Astrocyte of the spinal cord (primary cell): Measurements from ENCODE around the gene PGF.

Experiments used
- DNase-seq: peaks from one replicate; pipeline ENCODE4 v3.0.0; 2011; ENCODE audit warnings: low read depth, low spot score
- H3K4me3 ChIP-seq: 2 replicates; pipeline ENCODE4 v1.5.1; 2011; ENCODE audit warnings: low read depth, mild to moderate bottlenecking, low read length, moderate library complexity
- CTCF ChIP-seq: IDR thresholded peaks from 2 replicates; pipeline ENCODE4 v1.5.1; 2012; ENCODE audit warnings: low read depth, mild to moderate bottlenecking, low read length, inconsistent platforms
- in situ Hi-C: cut with HindIII; loops from 2 replicates; pipeline ENCODE4 v1.10.0; 2017; ENCODE audit warnings: low sequenced_read_pairs

Gene PGF

GRCh38 chr14:74915426-74915825 is 40.0 kb downstream of the PGF start:
- in situ Hi-C loops: no loop called here
- no peak for TF ChIP-seq CTCF
- no peak overlapping the region for H3K4me3 ChIP-seq
- no peak for DNase-seq

DNA sequence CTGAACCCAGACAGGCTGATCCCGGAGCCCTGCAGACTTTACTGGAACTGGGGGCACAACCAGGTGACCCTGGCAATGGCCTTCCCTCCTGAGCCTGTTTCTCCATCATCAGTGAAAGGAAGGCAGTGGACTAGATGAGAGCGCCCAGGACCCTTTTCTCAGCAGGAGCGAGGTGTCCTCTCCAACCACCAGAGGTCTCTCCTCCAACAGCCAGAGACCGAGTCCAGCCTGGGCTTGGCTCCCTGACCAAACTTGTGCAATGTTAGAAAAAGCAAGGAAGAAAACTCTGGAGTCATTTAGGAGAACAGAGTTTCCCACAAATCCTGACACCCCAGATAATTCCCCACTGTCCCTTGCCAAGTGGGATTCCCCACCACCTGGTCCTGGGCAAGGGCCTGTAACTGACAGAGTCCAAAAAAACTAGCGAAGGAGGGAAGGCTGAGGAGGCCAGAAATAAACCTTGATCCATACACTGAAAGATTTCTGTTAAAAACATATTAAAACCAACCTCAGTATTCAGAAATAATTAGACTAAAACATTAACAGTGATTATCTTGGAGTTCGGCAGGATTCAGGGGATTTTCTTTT is 41.3 kb downstream of the PGF start:
- no peak overlapping the region for H3K4me3 ChIP-seq
- peak; percentile 93 for TF ChIP-seq CTCF
- in situ Hi-C loops: no loop called here
- peak; percentile 75 for DNase-seq

DNA sequence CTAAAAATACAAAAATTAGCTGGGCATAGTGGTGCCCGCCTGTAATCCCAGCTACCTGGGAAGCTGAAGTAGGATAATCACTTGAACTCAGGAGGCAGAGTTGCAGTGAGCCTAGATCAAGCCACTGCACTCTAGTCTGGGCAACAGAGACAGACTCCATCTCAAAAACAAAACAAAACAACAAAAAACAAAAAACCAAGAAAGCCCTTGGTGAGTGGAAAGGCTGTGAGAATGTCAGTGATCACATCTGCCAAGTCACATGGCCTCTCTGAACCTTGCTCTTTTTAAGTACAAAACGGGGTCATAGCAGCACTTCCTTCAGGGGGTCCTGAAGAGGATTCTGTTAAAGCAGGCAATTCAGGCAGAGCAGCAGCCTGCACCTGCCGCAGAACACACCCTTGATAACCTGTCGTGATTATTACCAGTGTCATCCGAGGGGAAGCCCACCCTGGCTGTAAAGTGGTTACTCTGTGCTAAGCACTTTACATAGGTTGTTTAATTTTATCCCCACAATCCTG is 41.9 kb downstream of the PGF start:
- no peak for DNase-seq
- H3K4me3 ChIP-seq: no peak overlapping the region
- in situ Hi-C loops: no loop called here

DNA sequence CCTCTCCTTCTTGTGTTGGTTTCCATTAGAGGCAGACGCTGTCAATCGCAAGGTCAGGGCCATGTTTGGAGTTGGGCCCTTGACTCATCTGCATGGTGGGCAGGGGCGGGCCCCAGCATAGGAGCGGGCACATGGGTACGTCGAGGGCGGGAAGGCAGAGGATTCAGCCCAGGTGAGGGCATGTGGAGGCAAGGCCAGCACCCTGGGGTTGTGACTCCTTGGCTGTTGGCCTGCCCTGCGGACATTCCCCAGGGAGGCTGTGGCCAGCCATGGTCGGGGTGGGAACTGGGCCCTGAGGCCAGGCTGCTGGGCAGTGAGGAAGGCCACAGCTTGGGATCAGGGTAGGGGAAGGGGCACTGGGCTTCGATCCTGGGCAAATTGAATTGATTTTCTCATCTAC is 42.6 kb downstream of the PGF start:
- in situ Hi-C loops: no loop called here
- TF ChIP-seq CTCF: no peak
- H3K4me3 ChIP-seq: no peak overlapping the region
- no peak for DNase-seq

More for the DNA sequence above, 41.9 kb downstream of the PGF start:
- no peak for TF ChIP-seq CTCF

GRCh38 chr14:74912111-74912510 is 43.3 kb downstream of the PGF start:
- no peak overlapping the region for H3K4me3 ChIP-seq
- DNase-seq: no peak
- no peak for TF ChIP-seq CTCF
- in situ Hi-C loops: no loop called here

DNA sequence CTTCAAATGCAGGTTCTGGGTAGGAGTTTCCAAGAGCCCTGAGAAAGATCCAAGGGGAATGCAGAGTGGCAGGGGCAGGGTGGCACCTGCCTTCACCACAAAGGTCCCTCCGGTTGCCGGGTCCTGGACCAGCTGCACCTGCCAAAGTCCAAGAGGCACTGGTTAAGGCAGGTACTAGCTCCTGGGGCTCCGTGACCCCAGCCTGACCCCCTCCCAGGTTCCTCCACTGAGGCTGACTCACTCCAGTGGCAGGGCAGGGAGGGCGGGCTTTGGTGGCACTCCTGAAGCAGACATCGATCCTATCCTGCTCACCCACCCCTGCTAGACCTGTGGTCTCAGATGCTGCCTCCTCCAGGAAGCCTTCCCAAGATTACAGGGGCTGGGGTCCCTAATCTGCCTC is 43.7 kb downstream of the PGF start:
- in situ Hi-C loops: no loop called here
- no peak for TF ChIP-seq CTCF
- no peak for DNase-seq
- H3K4me3 ChIP-seq: no peak overlapping the region
